ENCODE measurements around the gene PTPN20.
"Not testable (repeated sequence)": the region's sequence is repeated elsewhere in the genome, so short reads cannot be mapped to it uniquely, and the experiment has no call there.

DNA sequence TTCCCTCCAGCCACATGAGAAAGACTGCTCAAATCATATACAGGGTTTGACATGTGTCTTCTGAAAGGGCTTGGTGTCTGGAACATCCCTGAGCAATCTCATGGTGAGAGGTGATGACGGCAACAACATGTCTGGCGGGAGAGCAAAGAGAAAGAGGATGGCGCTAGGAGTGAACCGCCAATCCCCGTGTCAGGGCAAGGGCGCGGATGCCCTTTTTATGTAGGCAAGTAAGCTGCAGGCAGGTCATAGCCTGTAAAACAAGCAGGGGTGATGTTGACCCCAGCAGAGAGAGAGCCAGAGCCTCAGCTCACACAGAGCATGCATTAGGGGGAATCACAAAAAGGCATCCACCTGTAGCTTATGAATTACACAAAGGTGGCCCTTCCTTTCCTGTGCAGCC is 4.9 kb upstream of the PTPN20 start:
- not testable (repeated sequence) for TF ChIP-seq SMC3 (IDR thresholded peaks at IDR 0.05; ENCODE audit: low read depth, low read length)
- TF ChIP-seq, protein P1, sequence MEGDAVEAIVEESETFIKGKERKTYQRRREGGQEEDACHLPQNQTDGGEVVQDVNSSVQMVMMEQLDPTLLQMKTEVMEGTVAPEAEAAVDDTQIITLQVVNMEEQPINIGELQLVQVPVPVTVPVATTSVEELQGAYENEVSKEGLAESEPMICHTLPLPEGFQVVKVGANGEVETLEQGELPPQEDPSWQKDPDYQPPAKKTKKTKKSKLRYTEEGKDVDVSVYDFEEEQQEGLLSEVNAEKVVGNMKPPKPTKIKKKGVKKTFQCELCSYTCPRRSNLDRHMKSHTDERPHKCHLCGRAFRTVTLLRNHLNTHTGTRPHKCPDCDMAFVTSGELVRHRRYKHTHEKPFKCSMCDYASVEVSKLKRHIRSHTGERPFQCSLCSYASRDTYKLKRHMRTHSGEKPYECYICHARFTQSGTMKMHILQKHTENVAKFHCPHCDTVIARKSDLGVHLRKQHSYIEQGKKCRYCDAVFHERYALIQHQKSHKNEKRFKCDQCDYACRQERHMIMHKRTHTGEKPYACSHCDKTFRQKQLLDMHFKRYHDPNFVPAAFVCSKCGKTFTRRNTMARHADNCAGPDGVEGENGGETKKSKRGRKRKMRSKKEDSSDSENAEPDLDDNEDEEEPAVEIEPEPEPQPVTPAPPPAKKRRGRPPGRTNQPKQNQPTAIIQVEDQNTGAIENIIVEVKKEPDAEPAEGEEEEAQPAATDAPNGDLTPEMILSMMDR (conservative IDR thresholded peaks at IDR 0.05; ENCODE audit: low read depth, low read length) = not testable (repeated sequence)

Measured in IMR-90 (cell line).